ENCODE results near the gene STX10.

DNA sequence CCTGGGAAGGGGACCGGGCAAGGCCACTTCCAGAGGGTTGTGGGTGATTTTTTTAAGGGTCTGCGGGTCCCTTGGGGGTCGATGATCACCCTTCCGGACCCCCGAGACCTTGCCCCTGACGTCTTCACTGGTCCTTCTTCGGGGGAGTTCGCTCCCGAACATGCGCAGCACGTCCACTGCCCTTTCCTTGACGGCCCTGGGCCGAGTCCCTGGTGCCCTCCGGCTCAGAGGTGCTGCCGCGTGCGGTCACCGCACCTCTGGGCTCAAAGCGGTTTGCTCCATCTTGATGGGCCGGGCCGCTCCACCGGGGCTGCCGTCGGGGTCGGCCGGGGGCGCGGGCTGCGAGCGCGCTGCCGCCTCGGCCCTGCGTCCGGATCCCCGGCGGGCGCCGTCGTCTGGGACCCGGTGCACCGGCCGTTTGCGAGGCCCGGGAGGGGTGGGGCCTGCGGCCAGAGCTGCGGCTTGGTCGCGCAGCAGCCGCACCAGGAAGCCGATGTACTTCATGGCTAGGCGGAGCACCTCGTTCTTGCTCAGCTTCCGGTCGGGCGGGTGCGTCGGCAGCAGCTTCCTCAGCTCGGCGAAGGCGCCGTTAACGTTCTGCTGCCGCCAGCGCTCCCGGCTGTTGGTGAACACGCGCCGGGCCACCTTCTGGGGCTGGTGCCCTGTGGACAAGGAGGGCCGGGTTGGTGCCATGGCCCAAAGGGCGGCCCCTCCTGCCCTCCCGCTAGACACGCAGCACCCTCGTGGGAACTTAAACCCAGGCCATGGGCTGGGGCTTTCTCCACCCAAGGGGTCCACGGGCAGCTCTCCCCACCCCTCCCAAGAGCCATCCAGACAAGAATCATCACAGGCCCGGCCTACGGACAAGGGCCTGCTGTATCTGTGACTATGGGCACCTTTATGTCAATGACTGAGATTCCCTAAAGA is 50.8 kb downstream of the STX10 start:
- TF ChIP-seq, protein P1, sequence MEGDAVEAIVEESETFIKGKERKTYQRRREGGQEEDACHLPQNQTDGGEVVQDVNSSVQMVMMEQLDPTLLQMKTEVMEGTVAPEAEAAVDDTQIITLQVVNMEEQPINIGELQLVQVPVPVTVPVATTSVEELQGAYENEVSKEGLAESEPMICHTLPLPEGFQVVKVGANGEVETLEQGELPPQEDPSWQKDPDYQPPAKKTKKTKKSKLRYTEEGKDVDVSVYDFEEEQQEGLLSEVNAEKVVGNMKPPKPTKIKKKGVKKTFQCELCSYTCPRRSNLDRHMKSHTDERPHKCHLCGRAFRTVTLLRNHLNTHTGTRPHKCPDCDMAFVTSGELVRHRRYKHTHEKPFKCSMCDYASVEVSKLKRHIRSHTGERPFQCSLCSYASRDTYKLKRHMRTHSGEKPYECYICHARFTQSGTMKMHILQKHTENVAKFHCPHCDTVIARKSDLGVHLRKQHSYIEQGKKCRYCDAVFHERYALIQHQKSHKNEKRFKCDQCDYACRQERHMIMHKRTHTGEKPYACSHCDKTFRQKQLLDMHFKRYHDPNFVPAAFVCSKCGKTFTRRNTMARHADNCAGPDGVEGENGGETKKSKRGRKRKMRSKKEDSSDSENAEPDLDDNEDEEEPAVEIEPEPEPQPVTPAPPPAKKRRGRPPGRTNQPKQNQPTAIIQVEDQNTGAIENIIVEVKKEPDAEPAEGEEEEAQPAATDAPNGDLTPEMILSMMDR (IDR thresholded peaks at IDR 0.05), result no peak
- no peak for TF ChIP-seq POLR2A (IDR thresholded peaks at IDR 0.05)

All from adrenal gland (tissue), 5 donors.